Ovary (tissue), 3 donors: ENCODE results near the gene ARL6IP6.

ENCODE experiments used
- CTCF ChIP-seq, 3 donors: fragments of 450-650 bp in 2 of 3; fragments of 200-600 bp in 1 of 3; IDR thresholded peaks; one replicate each; pipeline versions ENCODE4 v1.5.1 to v1.8.0; 2016 to 2022; ENCODE audit warnings: antibody characterized with exemption in 3 of 3, mild to moderate bottlenecking in 1 of 3
- EP300 ChIP-seq: sonication (generic); formaldehyde crosslinking; IDR thresholded peaks from one replicate; pipeline ENCODE4 v1.6.1; 2017; ENCODE audit warnings: antibody characterized with exemption
- donor health status: DM: no; HTN: no; CAD: no.

GRCh38 chr2:152718909-152719645, 657 bp downstream of the ARL6IP6 start:
- TF ChIP-seq EP300 (no peak), CTCF (IDR thresholded peaks at IDR 0.05) (no peak)
